HG03565 (cell line): ENCODE measurements around the gene SEC24B.
"Not testable (repeated sequence)": the region's sequence is repeated elsewhere in the genome, so short reads cannot be mapped to it uniquely, and the experiment has no call there.

Experiments
- ATAC-seq: cut with Tn5 transposase; IDR thresholded peaks from one replicate; pipeline ENCODE4 v1.9.1; 2021; ENCODE audit warnings: mild to moderate bottlenecking, moderate library complexity; ENCODE audit not compliant: unreplicated experiment

SEC24B gene

GRCh38 chr4:109574931-109575804 is 141.6 kb downstream of the SEC24B start:
- ATAC-seq, result peak; percentile 74

- no peak for ATAC-seq
Observed at GRCh38 chr4:109576462-109576861, 142.8 kb downstream of the SEC24B start.

GRCh38 chr4:109578846-109579245 is 145.2 kb downstream of the SEC24B start:
- no peak for ATAC-seq

- not testable (repeated sequence) for ATAC-seq
Observed at GRCh38 chr4:109579997-109580396, 146.4 kb downstream of the SEC24B start.

GRCh38 chr4:109588176-109588575 is 154.6 kb downstream of the SEC24B start:
- ATAC-seq, result peak; percentile 99

GRCh38 chr4:109589119-109589518 is 155.5 kb downstream of the SEC24B start:
- no peak for ATAC-seq

- no peak for ATAC-seq
Observed at GRCh38 chr4:109589605-109590004, 156.0 kb downstream of the SEC24B start.
